ENCODE data around the gene UBXN11.

DNA sequence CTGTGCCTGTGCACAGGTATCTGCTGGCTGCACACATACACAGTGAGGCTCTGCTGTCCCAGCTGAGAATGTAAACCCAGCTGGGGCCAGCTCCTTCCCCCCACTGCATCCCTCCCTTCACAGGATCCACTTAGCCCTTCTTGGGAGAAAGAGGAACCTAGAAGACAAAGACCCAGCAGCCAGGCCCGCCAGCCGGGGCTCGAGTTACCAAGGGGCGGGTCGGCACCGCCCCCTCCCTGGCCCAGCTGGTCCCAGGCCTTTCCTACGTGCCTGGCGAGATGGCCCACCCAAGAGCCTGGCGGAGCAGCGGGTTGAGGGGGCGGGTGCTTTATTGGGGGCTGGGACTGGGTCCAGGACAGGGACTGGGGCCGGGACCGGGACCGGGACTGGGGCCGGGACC, 24.5 kb downstream of the UBXN11 start:
- TF ChIP-seq ZBTB7A (IDR thresholded peaks at IDR 0.05; ENCODE audit: low read depth) (no peak), RAD21 (IDR thresholded peaks at IDR 0.05; ENCODE audit: low read depth) (no peak)
- TF ChIP-seq, protein P1, sequence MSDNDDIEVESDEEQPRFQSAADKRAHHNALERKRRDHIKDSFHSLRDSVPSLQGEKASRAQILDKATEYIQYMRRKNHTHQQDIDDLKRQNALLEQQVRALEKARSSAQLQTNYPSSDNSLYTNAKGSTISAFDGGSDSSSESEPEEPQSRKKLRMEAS (IDR thresholded peaks at IDR 0.05) = no peak

All from Ishikawa (cell line).